HL-60 (cell line): ENCODE measurements around the gene CHN1.

Experiments
- CTCF ChIP-seq: IDR thresholded peaks from one replicate; pipeline ENCODE4 v1.5.1; 2011; ENCODE audit warnings: low read length, control low read depth, inconsistent platforms; ENCODE audit not compliant: insufficient read depth
- POLR2AphosphoS5 ChIP-seq: IDR thresholded peaks from 2 replicates; pipeline ENCODE4 v1.6.1; 2012; ENCODE audit warnings: low read depth
- SPI1 ChIP-seq: IDR thresholded peaks from 2 replicates; pipeline ENCODE4 v1.6.1; 2012; ENCODE audit warnings: low read depth, mild to moderate bottlenecking, borderline replicate concordance

GRCh38 chr2:174892546-174892945 is 112.6 kb downstream of the CHN1 start:
- TF ChIP-seq SPI1 (no peak), CTCF (no peak), POLR2AphosphoS5 (no peak)
